Liver (tissue), 9 donors: ENCODE data around the gene MKNK1. TPM values are rescaled to one million over a fixed set of nuclear protein-coding genes. Genes with fewer than 3 reads are reported as not detected.

Source experiments
- DNase-seq: peaks from one replicate; pipeline ENCODE4 v3.0.0-alpha.2; 2017; ENCODE audit warnings: low spot score
- H3K27ac ChIP-seq, 2 donors: one replicate each; pipeline ENCODE4 v1.7.0; 2013; ENCODE audit warnings: inconsistent platforms in 2 of 2, low read length in 2 of 2, control low read depth in 1 of 2, low read depth in 1 of 2, mild to moderate bottlenecking in 1 of 2
- H3K27me3 ChIP-seq, 4 donors: one replicate each; pipeline versions ENCODE4 v1.6.1 to v1.7.0; 2013; ENCODE audit warnings: low read length in 3 of 4, inconsistent platforms in 1 of 4, mild to moderate bottlenecking in 1 of 4, moderate library complexity in 1 of 4; ENCODE audit not compliant: control insufficient read depth in 4 of 4, insufficient read depth in 4 of 4
- H3K36me3 ChIP-seq, 4 donors: one replicate each; pipeline versions ENCODE4 v1.6.1 to v1.7.0; 2013; ENCODE audit warnings: low read length in 3 of 4, mild to moderate bottlenecking in 3 of 4, low read depth in 1 of 4, moderate library complexity in 1 of 4; ENCODE audit not compliant: control insufficient read depth in 4 of 4, insufficient read depth in 3 of 4
- H3K4me1 ChIP-seq, 4 donors: one replicate each; pipeline versions ENCODE4 v1.6.1 to v1.7.0; 2013; ENCODE audit warnings: low read length in 3 of 4, mild to moderate bottlenecking in 3 of 4, moderate library complexity in 1 of 4; ENCODE audit not compliant: control insufficient read depth in 4 of 4, insufficient read depth in 4 of 4
- H3K4me3 ChIP-seq, 3 donors: one replicate each; pipeline versions ENCODE4 v1.6.1 to v1.7.0; 2013; ENCODE audit warnings: low read length in 3 of 3, control low read depth in 1 of 3, low read depth in 1 of 3, mild to moderate bottlenecking in 1 of 3
- H3K9ac ChIP-seq, 2 donors: one replicate each; pipeline ENCODE4 v1.7.0; 2013; ENCODE audit warnings: low read length in 2 of 2, mild to moderate bottlenecking in 2 of 2, moderate library complexity in 2 of 2, control low read depth in 1 of 2, low read depth in 1 of 2
- H3K9me3 ChIP-seq, 4 donors: one replicate each; pipeline versions ENCODE4 v1.6.1 to v1.7.0; 2013; ENCODE audit warnings: low read length in 3 of 4; ENCODE audit not compliant: control insufficient read depth in 4 of 4
- ATF3 ChIP-seq: IDR thresholded peaks from 2 replicates; pipeline ENCODE4 v1.6.1; 2016; ENCODE audit warnings: antibody characterized with exemption
- CTCF ChIP-seq: fragments of 150-350 bp; IDR thresholded peaks from 2 replicates; pipeline ENCODE4 v1.5.1; 2017; ENCODE audit warnings: improper control_type of control experiment, low read depth, low read length; ENCODE audit not compliant: missing input control
- EGR1 ChIP-seq, 2 donors: IDR thresholded peaks; 2 replicates each; pipeline ENCODE4 v1.6.1; 2016 to 2018; ENCODE audit warnings: antibody characterized with exemption in 2 of 2, low read depth in 2 of 2
- FOXA2 ChIP-seq: IDR thresholded peaks from 2 replicates; pipeline ENCODE4 v1.6.1; 2016; ENCODE audit warnings: antibody characterized with exemption
- GABPA ChIP-seq, 2 donors: IDR thresholded peaks in 1 of 2; conservative IDR thresholded peaks in 1 of 2; 2 replicates each; pipeline ENCODE4 v1.6.1; 2016; ENCODE audit warnings: antibody characterized with exemption in 2 of 2, mild to moderate bottlenecking in 1 of 2, moderate library complexity in 1 of 2
- HNF4A ChIP-seq, 2 donors: conservative IDR thresholded peaks; 2 replicates each; pipeline ENCODE4 v1.6.1; 2016; ENCODE audit warnings: antibody characterized with exemption in 2 of 2, mild to moderate bottlenecking in 2 of 2
- HNF4G ChIP-seq: IDR thresholded peaks from 2 replicates; pipeline ENCODE4 v1.6.1; 2016; ENCODE audit warnings: antibody characterized with exemption
- JUND ChIP-seq, 2 donors: IDR thresholded peaks; 2 replicates each; pipeline ENCODE4 v1.6.1; 2016; ENCODE audit warnings: antibody characterized with exemption in 2 of 2
- MAX ChIP-seq: IDR thresholded peaks from 2 replicates; pipeline ENCODE4 v1.6.1; 2016; ENCODE audit warnings: antibody characterized with exemption
- NR2F2 ChIP-seq: IDR thresholded peaks from 2 replicates; pipeline ENCODE4 v1.6.1; 2016; ENCODE audit warnings: antibody characterized with exemption
- RAD21 ChIP-seq, 2 donors: IDR thresholded peaks; 2 replicates each; pipeline ENCODE4 v1.6.1; 2016; ENCODE audit warnings: antibody characterized with exemption in 2 of 2, mild to moderate bottlenecking in 2 of 2
- REST ChIP-seq: IDR thresholded peaks from 2 replicates; pipeline ENCODE4 v1.6.1; 2016; ENCODE audit warnings: antibody characterized with exemption, mild to moderate bottlenecking
- RXRA ChIP-seq, 2 donors: IDR thresholded peaks; 2 replicates each; pipeline ENCODE4 v1.6.1; 2017 to 2018; ENCODE audit warnings: antibody characterized with exemption in 2 of 2, mild to moderate bottlenecking in 1 of 2
- SP1 ChIP-seq: IDR thresholded peaks from 2 replicates; pipeline ENCODE4 v1.6.1; 2018; ENCODE audit warnings: antibody characterized with exemption, mild to moderate bottlenecking
- TAF1 ChIP-seq: conservative IDR thresholded peaks from 2 replicates; pipeline ENCODE4 v1.6.1; 2016; ENCODE audit warnings: antibody characterized with exemption, mild to moderate bottlenecking
- YY1 ChIP-seq: IDR thresholded peaks from 2 replicates; pipeline ENCODE4 v1.6.1; 2016; ENCODE audit warnings: antibody characterized with exemption, mild to moderate bottlenecking
- ZBTB33 ChIP-seq: IDR thresholded peaks from 2 replicates; pipeline ENCODE4 v1.6.1; 2016; ENCODE audit warnings: antibody characterized with exemption
- WGBS: extraction: QIAGEN DNeasy Blood & Tissue Kit; methylation state at CpG from one replicate; pipeline ENCODE4 v1.1.7; 2013; 5-methylcytosine and 5-hydroxymethylcytosine counted together
- polyA plus RNA-seq, 2 donors: library from polyadenylated mRNA; stranded (reverse) in 1 of 2; unstranded in 1 of 2; fragments of 200-250 nt in 1 of 2; fragments of >200 nt in 1 of 2; fragmentation: Nextera tagmentation in 1 of 2; extraction: Ambion mirVana in 1 of 2; gene quantifications; one replicate each; pipeline versions ENCODE4 v1.2.1 to v1.2.3, GENCODE V29; 2013 to 2015
- total RNA-seq, 2 donors: library from RNA; depleted of rRNA; stranded (reverse); fragments of >200 nt; gene quantifications; one replicate each; pipeline ENCODE4 v1.2.3, GENCODE V29; 2014
- donor health status: healthy.
- donor health status: healthy.
- donor health status: healthy.
- donor health status: healthy.
- donor health status: healthy.

Gene MKNK1
- total and polyA plus RNA-seq, 4 donors: 10.2 to 30.8 (median 18.3) TPM

- no peak overlapping the region for H3K27ac ChIP-seq
- TF ChIP-seq GABPA (IDR thresholded peaks at IDR 0.05 in 1 of 2, conservative IDR thresholded peaks at IDR 0.05 in 1 of 2) (no peak), RXRA (IDR thresholded peaks at IDR 0.05) (no peak), SP1 (no peak)
- no peak overlapping the region for H3K4me3 ChIP-seq
- 96% methylated on average over 4 of the region's 4 CpGs for WGBS
- no peak overlapping the region for H3K9ac ChIP-seq
- H3K36me3 ChIP-seq: peaks cover 0 to 20% (median 9%) of the 10 kb centered on the region in 4 donors
- no peaks in the 10 kb centered on the region for H3K9me3 ChIP-seq
- no peaks in the 10 kb centered on the region for H3K27me3 ChIP-seq
- H3K4me1 ChIP-seq: peaks cover 0 to 7% (median 0%) of the 10 kb centered on the region in 4 donors
- DNase-seq: no peak
Observed at GRCh38 chr1:46645815-46646214, 41.7 kb upstream of the MKNK1 start.

GRCh38 chr1:46643368-46643775 lies 39.3 kb upstream of the MKNK1 start:
- Histone ChIP-seq H3K9ac (no peak overlapping the region), H3K36me3 (peaks cover 0 to 11% (median 0%) of the 10 kb centered on the region in 4 donors), H3K27me3 (no peaks in the 10 kb centered on the region), H3K4me1 (peaks cover 0 to 7% (median 2%) of the 10 kb centered on the region in 4 donors), H3K4me3 (no peak overlapping the region), H3K27ac (no peak overlapping the region), H3K9me3 (no peaks in the 10 kb centered on the region)
- TF ChIP-seq HNF4G (no peak), JUND (IDR thresholded peaks at IDR 0.05) (no peak), RXRA (IDR thresholded peaks at IDR 0.05) (peak in 1 of 2 donors; percentile 23), YY1 (peak; percentile 84)
- no peak for DNase-seq

- Histone ChIP-seq H3K4me3 (no peak overlapping the region), H3K36me3 (peaks cover 0 to 11% (median 2%) of the 10 kb centered on the region in 4 donors), H3K9me3 (no peaks in the 10 kb centered on the region), H3K9ac (no peak overlapping the region), H3K4me1 (peaks cover 0 to 7% (median 2%) of the 10 kb centered on the region in 4 donors), H3K27me3 (no peaks in the 10 kb centered on the region), H3K27ac (no peak overlapping the region)
- no peak for DNase-seq
- TF ChIP-seq NR2F2 (no peak), GABPA (IDR thresholded peaks at IDR 0.05 in 1 of 2, conservative IDR thresholded peaks at IDR 0.05 in 1 of 2) (no peak), EGR1 (IDR thresholded peaks at IDR 0.05; ENCODE audit: low read depth in 2 of 2) (no peak), MAX (no peak), RAD21 (IDR thresholded peaks at IDR 0.05) (no peak), ATF3 (no peak), HNF4G (no peak), CTCF (no peak), JUND (IDR thresholded peaks at IDR 0.05) (no peak), HNF4A (conservative IDR thresholded peaks at IDR 0.05) (no peak), ZBTB33 (no peak), TAF1 (no peak), FOXA2 (no peak), SP1 (no peak), REST (no peak), RXRA (IDR thresholded peaks at IDR 0.05) (no peak), YY1 (no peak)
Observed at GRCh38 chr1:46642115-46642680, 38.1 kb upstream of the MKNK1 start.
